Measurements from ENCODE around the gene CDH3. TPM values are rescaled to one million over a fixed set of nuclear protein-coding genes. Genes with fewer than 3 reads are reported as not detected.
A peak's percentile ranks its signal among the peaks of the same experiment; 100 is the strongest.

The CDH3 gene
- total and polyA plus RNA-seq, 2 of the 8 experiments (the other 6 are each of a cell fraction or from before 2014, with no cell fraction given), result 146 to 171 TPM

GRCh38 chr16:68743664-68744063 is 98.6 kb downstream of the CDH3 start:
- Histone ChIP-seq H3K18ac (ENCODE audit: extremely low read depth, low read length) (no peak overlapping the region), H4K91ac (replicated peaks; ENCODE audit: insufficient read length, low read length) (no peak overlapping the region), H3K9me3 (ENCODE audit: insufficient read depth in 2 of 2, low read depth in 1 of 2, low read length in 1 of 2) (no peaks in the 10 kb centered on the region), H3K56ac (replicated peaks; ENCODE audit: insufficient read length, low read depth, low read length) (no peak overlapping the region), H3K27ac (ENCODE audit: low read depth, low read length) (no peak overlapping the region), H2AFZ (ENCODE audit: low read length) (no peak overlapping the region), H3K9ac (replicated peaks in 1 of 4; ENCODE audit: extremely low read depth in 1 of 4, low read depth in 3 of 4, low read length in 3 of 4) (no peak overlapping the region), H3K4ac (replicated peaks; ENCODE audit: insufficient read length, low read depth, low read length) (no peak overlapping the region), H2BK12ac (ENCODE audit: low read depth, low read length) (0 out of 2 replicates have a peak overlapping the region, but pooled peaks have one; percentile 50), H4K5ac (ENCODE audit: insufficient read length, low read depth, low read length) (no peak overlapping the region), H3K36me3 (ENCODE audit: control insufficient read depth in 2 of 4, insufficient read depth in 4 of 4, low read length in 3 of 4) (peaks cover 0 to 25% (median 0%) of the 10 kb centered on the region in 4 experiments; a peak in 4 of 8 replicates), H3K4me3 (ENCODE audit: extremely low read depth in 1 of 4, insufficient read depth in 2 of 4, low read depth in 3 of 4, low read length in 4 of 4) (no peak overlapping the region), H2BK20ac (ENCODE audit: low read length) (no peak overlapping the region), H4K20me1 (replicated peaks in 1 of 2; ENCODE audit: control insufficient read depth in 1 of 2, insufficient read depth in 2 of 2, low read length in 2 of 2) (peaks cover under 1 to 6% of the 10 kb centered on the region in 2 experiments), H3K79me2 (ENCODE audit: control insufficient read depth in 1 of 2, insufficient read depth in 2 of 2, low read length in 2 of 2) (peaks cover 0 to 86% of the 10 kb centered on the region in 2 experiments; a peak in 2 of 4 replicates), H4K8ac (ENCODE audit: extremely low read depth, insufficient read depth, low read length) (no peak overlapping the region; the same call in 1 of the 2 replicates), H3K4me1 (replicated peaks in 1 of 4; ENCODE audit: control insufficient read depth in 3 of 4, insufficient read depth in 4 of 4, low read length in 3 of 4) (peaks cover 8 to 29% (median 17%) of the 10 kb centered on the region in 4 experiments), H3K79me1 (ENCODE audit: low read depth, low read length) (peaks cover 15% of the 10 kb centered on the region), H3K23me2 (ENCODE audit: low read depth, low read length) (no peaks in the 10 kb centered on the region; the same call in 1 of the 2 replicates), H3K23ac (ENCODE audit: insufficient read length) (no peak overlapping the region), H2AK5ac (ENCODE audit: low read depth, low read length) (no peak overlapping the region), H3K27me3 (replicated peaks in 1 of 4; ENCODE audit: control insufficient read depth in 3 of 4, extremely low read depth in 1 of 4, insufficient read depth in 3 of 4, low read length in 3 of 4) (no peaks in the 10 kb centered on the region), H3K4me2 (ENCODE audit: insufficient read depth in 1 of 2, low read depth in 2 of 2, low read length in 2 of 2) (peak overlapping the region in 1 of 2 experiments; percentile 58; a peak in 1 of 4 replicates), H3K14ac (ENCODE audit: insufficient read length) (no peak overlapping the region), H2BK15ac (ENCODE audit: low read length) (no peak overlapping the region), H2BK120ac (replicated peaks; ENCODE audit: low read depth, low read length) (no peak overlapping the region), H2BK5ac (ENCODE audit: low read depth, low read length) (no peak overlapping the region)
- no peak for FAIRE-seq
- TF ChIP-seq ZNF274 (IDR thresholded peaks at IDR 0.05; ENCODE audit: borderline replicate concordance, extremely low read depth, low read length) (no peak), CBX8 (IDR thresholded peaks at IDR 0.05; ENCODE audit: borderline replicate concordance, low read depth, low read length) (no peak), SUZ12 (IDR thresholded peaks at IDR 0.05; ENCODE audit: low read length) (no peak), EZH2 (IDR thresholded peaks at IDR 0.05; ENCODE audit: low read depth, low read length, severe bottlenecking) (no peak), KDM1A (IDR thresholded peaks at IDR 0.05; ENCODE audit: borderline replicate concordance, low read length) (0 out of 2 replicates have a peak, but pooled peaks have one; percentile 26), KDM4A (IDR thresholded peaks at IDR 0.05; ENCODE audit: low read depth, low read length, severe bottlenecking) (no peak), POLR2AphosphoS5 (IDR thresholded peaks at IDR 0.05; ENCODE audit: low read depth, low read length) (0 out of 2 replicates have a peak, but pooled peaks have one; percentile 39)
- no peak for DNase-seq (ENCODE audit: low read depth in 1 of 2, low spot score in 2 of 2)
- CTCF ChIA-PET (ENCODE audit: partially characterized antibody), result interaction anchor here (1.1 to 2.4 kb wide), 4 partner anchors 10 to 58 kb away, joined by 3 to 8 read pairs (median 6); no protein-coding TSS in a partner anchor
- 90% methylated on average over 4 of the region's 4 CpGs; no CpG with 5 or more reads in 1 of the 2 experiments for WGBS, 2 experiments (ENCODE audit: extremely low coverage in 1 of 2, insufficient coverage in 1 of 2, insufficient read length in 1 of 2, insufficient replicate concordance in 2 of 2, low coverage in 1 of 2, low lambda C conversion rate in 2 of 2, missing lambda C conversion rate in 1 of 2)
- POLR2A ChIA-PET (ENCODE audit: partially characterized antibody), result interaction anchor here (1.0 to 5.2 kb wide), 13 partner anchors 8 to 223 kb away, joined by 3 to 33 read pairs (median 6); no protein-coding TSS in a partner anchor
